ENCODE results near the gene SLC35G2.
"Not testable (repeated sequence)": the region's sequence is repeated elsewhere in the genome, so short reads cannot be mapped to it uniquely, and the experiment has no call there.

SLC35G2 gene

DNA sequence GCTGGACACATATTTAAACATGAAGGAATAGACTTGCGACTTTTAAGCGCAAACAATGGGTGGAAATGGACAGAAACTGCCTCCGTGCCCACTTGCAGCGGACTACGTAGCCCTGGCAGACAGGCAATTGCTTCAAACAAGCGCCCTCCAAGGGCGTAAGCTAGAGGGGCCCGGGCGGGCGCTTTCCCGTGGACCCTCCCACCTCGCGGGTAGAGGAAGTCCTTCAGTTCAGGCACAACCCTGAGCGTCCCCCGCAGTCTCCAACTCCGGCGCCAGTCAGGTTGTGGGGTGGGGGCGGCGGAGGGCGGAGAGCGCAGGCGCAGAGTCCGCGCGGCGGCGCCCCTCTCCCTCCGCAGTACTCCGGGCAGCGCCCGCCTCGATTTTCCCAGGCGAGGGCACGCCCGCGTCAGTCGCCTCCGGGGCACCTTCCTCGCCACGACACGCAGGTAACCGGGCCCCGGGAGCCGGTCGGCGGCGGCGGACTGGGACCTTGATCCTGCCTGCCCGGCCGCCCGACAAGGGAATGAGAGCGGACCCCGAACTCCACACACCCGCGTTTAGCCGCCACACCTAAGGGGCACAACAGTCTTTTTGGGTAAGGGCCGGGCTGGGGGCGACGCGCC is at the start of gene SLC35G2:
Gene SLC35G2 (plus strand): TSS at position 358 of the 623 bp plus-strand sequence. CDS start 35,335 bp downstream, outside the sequence.
- DNase-seq: no peak

DNA sequence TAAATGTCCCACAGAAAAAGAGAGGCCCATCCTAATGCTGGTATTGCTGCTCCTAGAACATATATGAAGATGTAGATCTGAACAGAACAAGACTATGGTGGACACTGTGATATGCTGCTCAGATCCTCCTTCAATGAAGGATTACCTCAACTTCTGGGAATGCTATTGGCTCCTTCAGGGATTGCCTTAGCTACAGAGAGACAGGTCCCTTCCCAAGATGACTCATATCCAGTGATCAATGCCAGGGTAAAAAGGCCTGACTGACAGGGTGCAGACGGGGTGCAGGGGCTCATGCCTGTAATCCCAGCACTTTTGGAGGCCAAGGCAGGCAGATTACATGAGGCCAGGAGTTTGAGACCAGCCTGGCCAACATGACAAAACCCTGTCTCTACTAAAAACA is 46.2 kb upstream of the SLC35G2 start:
- DNase-seq: no peak

DNA sequence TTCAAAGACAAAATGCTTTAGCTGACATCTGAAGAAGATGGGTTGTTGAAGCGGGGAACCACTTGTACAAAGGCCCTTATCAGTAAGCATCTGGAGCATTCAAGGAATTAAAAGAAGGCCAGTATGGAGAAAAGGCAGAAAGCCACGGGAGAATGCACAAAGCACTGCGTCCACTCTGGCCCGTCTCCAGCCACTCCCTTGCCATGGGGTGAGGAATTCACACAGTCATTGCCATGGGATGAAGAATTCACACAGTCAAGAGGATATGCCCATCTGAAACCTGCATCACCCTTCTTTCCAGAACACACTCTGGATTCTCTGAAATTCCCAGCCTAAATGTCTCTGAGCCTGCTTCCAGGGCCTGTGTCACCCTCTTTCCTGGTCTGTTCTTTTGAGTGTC is 40.1 kb upstream of the SLC35G2 start:
- no peak for DNase-seq

DNA sequence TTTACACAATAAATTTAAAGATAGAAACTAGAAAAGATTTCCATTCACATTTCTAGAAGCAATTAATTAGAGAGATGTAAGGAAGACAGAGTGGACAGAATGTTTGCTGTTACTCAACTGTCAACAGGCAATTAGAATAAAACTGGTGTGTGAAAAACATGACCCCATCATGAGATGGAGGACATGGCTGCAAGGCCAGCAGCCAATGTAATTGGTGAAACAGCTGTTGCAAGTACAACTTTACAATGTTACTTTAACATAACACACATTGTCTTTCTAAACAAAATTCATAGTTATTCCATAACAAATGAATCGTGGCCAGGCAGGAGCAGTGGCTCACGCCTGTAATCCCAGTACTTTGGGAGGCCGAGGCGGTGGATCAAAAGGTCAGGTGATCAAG is 38.2 kb upstream of the SLC35G2 start:
- DNase-seq: no peak

DNA sequence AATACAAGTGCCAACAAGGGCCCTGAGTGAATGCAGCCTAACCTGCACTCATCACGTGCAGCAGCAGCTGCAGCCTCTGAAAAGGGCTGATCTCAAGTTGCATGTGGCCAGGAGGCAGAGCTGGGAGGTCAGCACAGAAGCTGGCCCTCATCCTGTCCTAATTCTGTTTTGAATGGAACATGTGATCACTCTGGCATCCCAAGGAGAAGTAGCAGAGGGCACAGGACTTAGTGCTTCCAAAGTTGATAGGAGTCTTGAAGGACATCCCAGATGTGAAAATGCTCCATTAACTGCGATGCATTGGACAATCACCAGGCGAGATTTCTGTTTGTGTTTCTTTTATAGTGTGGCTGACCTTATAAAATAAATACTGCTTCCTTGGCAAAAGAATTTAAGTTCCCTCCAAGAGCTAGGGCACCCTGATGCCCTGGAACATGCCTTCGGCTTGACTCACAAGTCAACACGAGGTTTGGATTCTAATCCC is 35.2 kb upstream of the SLC35G2 start:
- no peak for DNase-seq

DNA sequence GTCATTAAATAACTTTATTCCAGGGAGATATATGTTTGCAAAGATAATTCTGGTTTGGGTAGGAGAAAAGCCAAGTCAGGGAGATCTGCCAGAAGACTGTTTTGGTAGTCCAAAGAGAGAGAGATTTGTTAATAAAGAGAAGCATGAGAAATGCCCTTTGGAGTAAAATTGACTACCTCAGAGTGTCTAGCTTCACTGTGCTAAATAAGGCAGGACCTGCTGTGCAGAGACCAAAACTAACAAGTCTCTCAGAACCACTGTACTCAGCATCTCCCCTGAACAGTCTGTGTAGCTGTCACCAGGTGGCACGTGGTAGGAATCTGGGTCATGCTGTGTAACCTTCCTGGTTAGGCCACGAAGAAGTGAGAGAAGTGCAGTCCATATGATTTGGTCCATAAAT is 31.6 kb upstream of the SLC35G2 start:
- no peak for DNase-seq

DNA sequence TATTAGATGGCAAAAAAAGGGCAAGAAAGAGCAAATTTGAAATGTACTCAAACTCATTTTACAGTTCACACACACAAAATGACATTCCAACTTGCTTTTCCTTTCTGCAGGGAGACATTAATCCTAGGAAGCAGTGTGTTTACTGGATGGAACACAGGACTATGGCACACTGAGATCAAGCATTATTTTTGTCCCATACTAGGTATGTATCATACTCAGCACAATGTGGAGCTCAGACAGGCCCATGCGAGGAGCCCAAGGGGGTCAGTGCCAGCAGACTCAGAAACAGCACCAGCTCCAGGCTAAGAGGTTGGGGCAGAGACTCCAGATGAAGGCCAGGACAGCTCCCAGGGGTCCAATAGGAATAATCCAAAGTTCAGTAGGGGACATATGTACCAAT is 30.8 kb upstream of the SLC35G2 start:
- DNase-seq: no peak

DNA sequence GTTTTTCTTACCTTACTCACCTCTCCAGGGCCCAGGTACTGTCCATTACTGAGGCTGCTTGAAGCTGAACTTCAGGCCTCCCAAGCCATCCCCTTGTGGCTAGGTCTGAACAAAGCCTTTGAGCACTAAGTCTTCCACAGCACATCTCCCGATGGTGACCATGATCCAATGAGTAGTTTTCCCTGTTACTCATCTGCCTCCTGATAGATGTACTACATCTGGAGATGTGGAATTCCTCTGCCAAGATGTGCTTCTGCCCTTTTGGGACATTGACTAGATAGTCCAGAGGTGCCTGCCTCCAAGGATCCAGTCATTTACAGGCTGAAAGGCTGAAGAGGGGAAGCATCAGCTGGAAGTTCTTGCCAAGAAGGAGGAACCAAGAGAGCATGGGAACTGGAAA is 28.9 kb upstream of the SLC35G2 start:
- no peak for DNase-seq

DNA sequence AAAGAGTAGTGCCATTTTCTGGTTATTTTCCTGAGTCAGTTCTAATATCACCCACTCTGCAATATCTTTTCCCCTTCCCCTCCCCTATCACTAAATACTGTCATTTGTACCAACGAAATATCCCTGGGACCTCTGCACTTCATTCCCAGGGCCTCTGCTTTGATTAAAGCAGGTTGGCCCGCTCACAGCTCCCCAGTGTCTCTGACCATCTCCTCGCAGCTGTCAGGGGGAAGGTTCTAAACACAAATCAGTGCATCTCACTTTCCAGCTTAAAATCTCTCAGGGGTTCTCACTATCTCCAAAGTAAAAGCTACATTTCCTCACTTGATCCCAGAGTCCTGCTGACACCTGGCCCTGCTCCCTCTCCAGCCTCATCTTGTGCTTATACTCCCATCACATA is 28.1 kb upstream of the SLC35G2 start:
- no peak for DNase-seq

DNA sequence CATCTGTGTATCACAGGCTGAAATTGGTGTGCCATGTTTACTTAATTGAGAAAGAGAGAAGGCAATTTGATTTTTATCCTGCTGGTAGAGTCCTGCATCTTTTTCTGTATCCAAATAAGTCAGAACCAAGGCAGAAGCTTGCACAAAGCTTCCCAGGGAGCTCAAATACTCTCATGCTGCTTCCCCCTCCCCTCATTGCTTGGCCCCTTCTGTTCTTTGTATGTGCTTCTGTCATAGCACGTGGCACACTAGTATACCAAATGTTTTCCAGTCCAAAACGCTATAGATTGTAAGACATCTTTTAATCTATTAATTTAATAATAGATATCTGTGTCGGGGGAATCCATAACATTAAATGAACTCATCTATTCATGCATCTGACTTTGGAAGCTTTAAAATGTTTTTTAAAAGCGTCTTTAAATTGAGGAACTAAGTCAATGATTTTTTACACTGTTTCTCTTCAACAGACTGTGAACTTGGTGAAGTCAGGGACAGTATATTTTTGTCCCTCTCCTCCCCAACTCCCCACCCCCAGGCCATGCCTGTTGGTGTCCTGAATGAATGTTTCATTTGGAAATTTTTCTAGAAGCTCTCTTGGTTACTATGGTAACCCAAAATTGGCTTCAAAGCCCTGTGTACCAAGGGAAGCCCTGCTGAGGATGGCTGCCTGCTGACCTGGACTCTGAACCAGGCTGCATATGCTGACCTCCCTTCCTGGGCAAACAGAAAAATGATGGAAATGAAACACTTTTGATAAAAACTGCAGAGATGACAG is 26.2 kb upstream of the SLC35G2 start:
- DNase-seq: no peak

DNA sequence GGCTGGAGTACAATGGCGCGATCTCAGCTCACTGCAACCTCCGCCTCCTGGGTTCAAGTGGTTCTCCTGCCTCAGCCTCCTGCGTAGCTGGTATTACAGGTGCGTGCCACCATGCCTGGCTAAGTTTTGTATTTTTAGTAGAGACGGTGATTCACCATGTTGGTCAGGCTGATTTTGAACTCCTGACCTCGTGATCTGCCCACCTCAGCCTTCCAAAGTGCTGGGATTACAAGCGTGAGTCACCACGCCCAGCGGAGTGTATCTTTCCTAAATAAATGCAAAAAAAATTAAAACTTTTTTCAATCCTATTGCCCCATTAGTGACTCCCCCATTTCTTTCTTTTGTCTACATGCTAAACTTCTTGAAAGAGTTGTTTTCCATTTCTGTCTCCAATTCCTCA is 17.8 kb upstream of the SLC35G2 start:
- DNase-seq: not testable (repeated sequence)

DNA sequence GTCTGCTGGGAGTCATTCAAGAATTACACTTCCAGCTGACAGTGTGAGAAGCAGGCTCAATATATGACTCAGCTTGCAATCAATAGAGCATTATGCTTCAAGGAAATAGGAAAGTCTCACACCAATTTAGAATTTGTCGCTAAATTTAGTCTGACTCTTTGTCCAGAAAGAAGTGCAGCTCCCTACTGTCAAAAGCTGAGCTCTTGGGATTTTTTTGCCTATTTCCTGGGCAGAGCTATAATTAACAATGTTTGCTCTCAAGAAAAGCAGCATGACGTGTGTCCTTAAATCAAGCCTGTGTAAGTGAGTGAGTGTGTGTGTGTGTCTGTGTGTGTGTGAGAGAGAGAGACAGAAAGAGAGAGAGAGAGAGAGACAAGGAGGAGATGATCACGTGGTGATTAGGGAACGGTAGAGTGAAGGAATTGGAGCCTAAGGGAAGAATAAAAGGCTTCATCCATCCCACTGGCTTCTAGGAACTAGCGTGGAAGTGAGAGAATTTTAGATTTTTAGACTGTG is 16.4 kb upstream of the SLC35G2 start:
- DNase-seq: peak; percentile 29

DNA sequence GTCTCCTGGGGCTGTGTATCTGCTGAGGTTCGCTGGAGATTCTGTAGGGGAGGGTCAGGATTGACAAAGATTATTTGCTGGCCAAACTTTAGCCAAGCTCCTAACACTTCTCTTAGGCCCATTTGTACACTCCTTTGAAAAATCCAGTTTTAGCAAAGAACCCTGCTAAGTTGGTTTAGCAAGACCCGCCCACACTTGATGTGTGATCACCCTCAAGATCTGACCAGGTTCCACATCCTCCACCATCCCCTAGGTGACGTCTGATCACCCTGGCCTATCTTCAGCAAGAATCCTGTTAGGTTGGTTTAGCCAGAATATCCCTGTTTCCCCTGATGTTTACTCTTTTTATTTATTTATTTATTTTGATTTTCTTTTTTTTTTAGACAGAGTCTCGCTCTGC is 14.8 kb upstream of the SLC35G2 start:
- no peak for DNase-seq

DNA sequence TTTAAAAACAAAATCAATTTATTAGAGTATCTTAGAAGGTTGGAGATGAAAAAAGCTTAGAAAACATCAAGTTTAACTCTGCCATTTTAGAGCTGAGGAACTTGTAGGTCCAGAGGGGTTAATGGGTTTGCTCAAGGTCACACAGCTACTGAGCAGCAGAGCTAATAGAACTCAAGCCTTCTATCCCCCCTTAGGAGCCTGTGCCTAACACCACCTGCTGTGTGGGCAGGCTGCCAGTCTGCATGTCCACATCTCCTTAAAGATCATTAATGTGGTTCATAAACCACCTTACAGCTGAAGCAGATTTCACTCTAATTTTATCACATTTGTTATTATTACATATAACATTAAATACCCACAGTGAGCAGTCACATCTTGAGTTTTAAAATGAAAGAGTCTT is 14.1 kb upstream of the SLC35G2 start:
- DNase-seq: no peak

DNA sequence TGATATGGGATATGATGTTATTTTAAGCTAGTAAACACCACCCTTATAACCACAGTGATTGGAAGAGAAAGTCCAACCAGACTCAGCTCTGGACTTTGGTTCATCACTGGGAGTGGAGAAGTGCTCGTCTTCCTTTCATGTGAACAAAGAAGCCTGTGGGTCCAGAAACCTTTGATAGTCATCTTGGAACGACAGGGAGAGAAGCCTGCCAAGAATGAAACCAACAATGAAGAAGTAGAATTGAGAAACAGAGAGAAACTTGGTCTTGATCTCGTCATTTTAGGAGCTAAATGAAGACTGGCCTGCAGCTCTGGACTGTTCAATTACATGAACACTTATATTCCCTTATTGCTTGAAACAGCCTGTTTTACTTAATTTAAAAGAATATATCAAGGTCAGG is 13.1 kb upstream of the SLC35G2 start:
- DNase-seq: no peak

DNA sequence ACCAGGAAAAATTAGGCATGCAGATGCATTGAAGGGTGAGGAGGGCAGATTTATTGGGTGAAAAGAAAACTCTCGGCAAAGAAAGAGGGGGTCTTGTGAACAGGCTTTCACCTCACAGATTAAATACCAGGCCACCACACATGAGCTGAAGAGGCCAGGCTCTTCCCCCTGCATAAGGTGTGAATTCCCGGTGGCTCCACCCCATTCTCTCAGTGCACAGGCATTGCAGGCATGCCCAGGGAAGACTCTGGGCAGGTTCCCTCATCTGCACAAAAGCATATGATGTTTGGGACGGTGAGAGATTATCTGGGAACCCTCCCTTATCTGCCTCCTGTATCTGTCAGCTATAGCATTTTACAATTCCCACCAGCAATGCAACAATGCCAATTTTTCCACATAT is 7.2 kb upstream of the SLC35G2 start:
- no peak for DNase-seq

DNA sequence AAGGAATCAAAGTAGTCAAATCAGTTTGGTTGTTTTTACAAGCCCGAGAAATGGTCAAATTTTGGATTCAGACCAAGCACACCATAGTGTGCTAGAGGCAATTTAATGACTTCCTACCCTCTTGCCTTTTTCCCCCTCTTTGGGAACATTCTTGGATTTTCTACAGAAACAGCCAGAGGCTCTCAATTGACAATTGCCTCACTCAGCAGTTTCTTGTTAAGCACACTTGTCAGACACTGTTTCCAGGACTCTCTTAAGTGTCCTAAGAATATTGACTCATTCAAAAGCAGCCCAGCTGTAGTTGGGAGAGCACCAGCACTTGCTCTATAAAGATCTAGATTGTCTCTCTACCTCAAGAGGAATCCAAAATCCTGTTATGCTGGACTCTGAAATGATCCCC is 1.5 kb upstream of the SLC35G2 start:
- no peak for DNase-seq

DNA sequence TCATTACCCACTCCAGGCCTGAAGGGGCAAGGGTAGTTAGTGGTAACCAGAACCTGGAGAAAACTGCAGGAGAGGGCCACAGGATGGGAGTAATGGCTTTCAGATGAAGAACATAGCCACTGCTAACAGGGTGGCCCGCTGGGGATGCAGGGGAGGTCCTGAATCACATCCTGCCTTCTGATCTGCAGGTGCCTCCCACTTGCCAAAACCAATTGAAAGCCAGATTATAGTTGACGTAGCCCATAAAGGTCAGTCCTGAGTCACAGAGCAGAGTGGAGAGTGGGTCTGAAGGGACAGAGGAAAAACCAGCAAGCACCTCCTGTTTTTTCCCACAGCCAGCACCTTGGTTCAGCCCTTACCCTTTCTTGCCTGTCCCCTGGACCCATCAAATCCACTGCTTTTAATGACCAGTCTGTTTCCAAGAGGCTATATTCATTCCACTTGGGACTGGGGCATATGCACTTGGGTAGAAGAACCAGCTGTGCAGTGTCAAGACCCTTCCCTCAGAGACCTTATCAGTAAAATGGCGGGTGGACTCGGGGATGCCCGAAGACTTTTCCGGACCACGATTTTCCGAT is 646 bp upstream of the SLC35G2 start:
- no peak for DNase-seq

DNA sequence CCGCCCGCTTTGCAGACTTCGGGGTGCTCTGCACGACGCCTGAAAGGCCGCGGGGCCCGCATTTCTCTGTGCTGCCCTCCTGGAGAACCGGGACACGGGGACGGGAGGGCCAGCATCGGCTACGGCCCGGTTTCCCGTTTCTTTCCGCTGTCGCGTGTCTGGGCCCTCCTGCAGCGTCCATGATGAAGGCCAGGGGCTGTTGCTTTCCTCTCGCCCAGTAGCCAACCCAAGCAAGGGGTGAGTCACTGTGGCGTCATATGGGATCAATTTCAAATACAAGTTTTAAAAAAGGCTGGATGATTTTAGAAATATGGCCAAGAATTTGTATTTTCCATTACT is 435 bp downstream of the SLC35G2 start:
- no peak for DNase-seq

DNA sequence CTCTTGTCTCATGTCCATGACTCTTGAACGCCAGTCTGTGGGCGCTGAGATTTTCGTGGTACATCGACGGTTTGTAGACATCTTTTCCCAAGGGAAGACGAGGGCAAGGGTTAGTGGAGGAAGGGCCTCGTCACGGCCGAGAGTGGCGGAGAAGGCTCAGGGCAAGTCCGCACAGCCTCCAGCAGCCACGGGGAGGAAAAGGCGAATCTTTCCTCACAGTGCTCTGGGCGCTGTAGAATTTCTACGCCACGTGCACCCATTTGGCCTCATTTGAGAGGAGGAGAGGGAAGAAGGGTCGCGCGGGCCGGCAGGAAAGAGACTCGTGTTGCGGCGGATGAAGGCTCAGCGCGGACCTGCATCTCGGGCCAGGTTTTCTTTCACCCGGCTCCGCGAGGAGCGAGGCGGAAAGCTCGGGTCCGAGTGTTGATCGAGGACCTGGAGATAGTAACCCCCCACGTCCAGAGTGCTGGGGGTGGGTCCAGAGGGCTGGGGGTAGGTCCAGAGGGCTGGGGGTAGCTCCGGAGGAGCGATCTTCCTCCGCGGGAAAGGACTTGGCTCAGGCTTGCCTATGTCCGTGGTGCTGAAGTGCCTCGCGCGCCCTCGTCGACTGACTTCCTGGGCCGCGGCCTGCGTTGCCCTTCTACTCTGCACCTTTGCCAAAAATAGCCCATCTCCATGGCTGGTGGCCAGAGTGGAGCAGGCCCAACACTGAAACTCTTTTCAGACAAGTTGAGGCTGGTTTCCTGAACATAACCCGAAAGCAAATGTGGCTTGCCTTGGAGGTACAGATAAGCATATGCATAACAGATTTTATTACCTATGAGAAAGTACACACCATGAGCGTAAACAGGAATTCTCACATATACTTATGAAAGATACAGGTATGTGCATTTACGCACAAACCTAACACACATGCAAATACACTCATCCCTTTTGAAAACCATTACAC is 1.1 kb downstream of the SLC35G2 start:
- no peak for DNase-seq

DNA sequence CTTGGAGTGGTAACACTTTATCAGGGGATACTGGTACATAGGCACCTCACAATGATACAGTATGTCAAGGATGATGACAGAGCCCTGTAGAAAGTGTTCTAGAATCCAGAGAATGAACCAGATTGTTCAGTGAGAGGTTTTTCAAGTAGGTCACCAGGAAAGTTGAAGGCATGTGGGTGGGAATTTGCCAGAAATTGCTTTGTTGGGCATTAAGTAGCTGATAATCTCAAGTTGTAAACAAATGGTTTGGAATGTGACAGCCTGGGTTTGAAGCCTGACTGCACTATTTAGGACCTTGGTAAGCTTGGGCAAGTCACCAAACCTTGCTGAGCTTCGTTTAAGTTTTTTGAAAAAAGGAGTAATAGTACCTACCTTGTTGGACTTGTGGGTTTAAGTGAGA is 12.5 kb downstream of the SLC35G2 start:
- no peak for DNase-seq

DNA sequence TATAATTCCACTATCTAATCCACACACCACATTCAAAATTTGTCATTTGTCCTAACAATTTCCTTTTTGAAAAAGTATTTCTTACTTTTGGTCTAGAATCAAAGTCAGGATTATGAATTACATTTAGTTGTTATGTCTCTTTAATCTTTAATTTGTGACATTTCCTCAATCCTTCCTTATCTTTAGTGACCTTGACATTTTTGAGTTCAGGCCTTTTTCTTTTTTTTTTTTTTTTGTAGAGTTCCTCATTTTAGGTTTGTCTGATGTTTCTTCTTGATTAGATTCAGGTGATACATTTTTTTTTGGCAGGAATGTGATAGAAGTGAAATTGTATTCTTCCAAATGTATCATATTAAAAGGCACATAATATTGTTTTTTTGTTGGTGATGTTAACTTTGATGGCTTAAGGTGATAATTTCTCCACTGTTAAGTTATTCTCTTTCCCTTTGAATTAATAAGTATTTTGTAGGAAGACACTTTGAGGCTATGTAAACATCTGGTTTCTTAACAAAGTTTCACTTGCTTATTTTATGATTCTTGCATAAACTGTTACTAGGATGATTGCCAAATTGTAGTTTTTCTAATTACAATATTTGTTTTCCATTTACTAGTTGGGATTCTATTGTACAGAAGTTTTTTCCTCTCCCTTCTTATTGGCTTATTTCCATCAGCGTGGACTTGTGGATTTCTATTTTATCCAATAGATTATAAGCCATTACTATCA is 16.3 kb downstream of the SLC35G2 start:
- no peak for DNase-seq
